ENCODE data around the gene CTDP1. TPM values are rescaled to one million over a fixed set of nuclear protein-coding genes. Genes with fewer than 3 reads are reported as not detected.

CTDP1 gene
- total RNA-seq, 1 experiment from 2014 or later: 31.7 TPM

DNA sequence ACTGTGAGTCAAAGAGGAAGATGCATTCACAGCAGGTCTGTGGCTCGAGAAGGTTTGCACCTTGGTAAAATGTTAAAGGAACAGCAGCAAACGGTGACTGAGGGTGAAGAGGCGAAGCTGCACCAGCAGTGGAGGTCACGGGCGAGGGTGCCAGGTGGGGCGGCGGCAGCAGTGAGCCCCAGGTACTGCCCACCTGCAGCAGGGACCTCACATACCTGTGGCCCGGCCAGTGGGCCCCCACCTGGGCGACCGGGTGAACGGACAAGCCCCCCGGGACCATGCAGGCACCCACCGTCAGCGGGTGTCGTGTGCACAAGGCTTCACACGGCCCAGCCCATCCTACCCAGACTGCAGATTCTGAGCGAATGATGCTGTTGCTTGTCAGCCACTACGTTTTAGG is 94.5 kb downstream of the CTDP1 start:
- H3K27ac ChIP-seq (ENCODE audit: low read length): no peak overlapping the region
- ChIA-PET CTCF (no interaction called here), POLR2A (ENCODE audit: unreplicated experiment) (no interaction called here)
- TF ChIP-seq, protein P1, sequence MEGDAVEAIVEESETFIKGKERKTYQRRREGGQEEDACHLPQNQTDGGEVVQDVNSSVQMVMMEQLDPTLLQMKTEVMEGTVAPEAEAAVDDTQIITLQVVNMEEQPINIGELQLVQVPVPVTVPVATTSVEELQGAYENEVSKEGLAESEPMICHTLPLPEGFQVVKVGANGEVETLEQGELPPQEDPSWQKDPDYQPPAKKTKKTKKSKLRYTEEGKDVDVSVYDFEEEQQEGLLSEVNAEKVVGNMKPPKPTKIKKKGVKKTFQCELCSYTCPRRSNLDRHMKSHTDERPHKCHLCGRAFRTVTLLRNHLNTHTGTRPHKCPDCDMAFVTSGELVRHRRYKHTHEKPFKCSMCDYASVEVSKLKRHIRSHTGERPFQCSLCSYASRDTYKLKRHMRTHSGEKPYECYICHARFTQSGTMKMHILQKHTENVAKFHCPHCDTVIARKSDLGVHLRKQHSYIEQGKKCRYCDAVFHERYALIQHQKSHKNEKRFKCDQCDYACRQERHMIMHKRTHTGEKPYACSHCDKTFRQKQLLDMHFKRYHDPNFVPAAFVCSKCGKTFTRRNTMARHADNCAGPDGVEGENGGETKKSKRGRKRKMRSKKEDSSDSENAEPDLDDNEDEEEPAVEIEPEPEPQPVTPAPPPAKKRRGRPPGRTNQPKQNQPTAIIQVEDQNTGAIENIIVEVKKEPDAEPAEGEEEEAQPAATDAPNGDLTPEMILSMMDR (conservative IDR thresholded peaks at IDR 0.05; ENCODE audit: low read depth, low read length): no peak
- TF ChIP-seq EZH2 (IDR thresholded peaks at IDR 0.05; ENCODE audit: low read length, unreplicated experiment): no peak
- no peak for TF ChIP-seq EZH2phosphoT487 (IDR thresholded peaks at IDR 0.05; ENCODE audit: borderline replicate concordance, low read length)
- H3K4me3 ChIP-seq (ENCODE audit: low read length): no peak overlapping the region
- H2AFZ ChIP-seq (ENCODE audit: low read length): no peak overlapping the region
- DNase-seq (no peak), ATAC-seq (no peak)
- no TSS peak for BruUV-seq (replicated peaks)
- H3K27me3 ChIP-seq (ENCODE audit: low read length): peaks cover 50% of the 10 kb centered on the region
- no peak overlapping the region for H3K4me2 ChIP-seq (ENCODE audit: low read length)
- H3K4me1 ChIP-seq (ENCODE audit: insufficient read depth, low read length): no peaks in the 10 kb centered on the region
- H3K9me3 ChIP-seq (ENCODE audit: low read length): no peaks in the 10 kb centered on the region
- H3F3A ChIP-seq (ENCODE audit: low read length, unreplicated experiment): no peaks in the 10 kb centered on the region
- no peak overlapping the region for H3K9ac ChIP-seq (ENCODE audit: low read length)
- H3K9me2 ChIP-seq (replicated peaks; ENCODE audit: low read length): no peaks in the 10 kb centered on the region
- intact Hi-C loops (cut with micrococcal nuclease): no loop called here
- no peaks in the 10 kb centered on the region for H3K36me3 ChIP-seq (ENCODE audit: low read depth, low read length)
- H3K79me2 ChIP-seq (ENCODE audit: low read length): no peaks in the 10 kb centered on the region
- no peaks in the 10 kb centered on the region for H4K20me1 ChIP-seq (ENCODE audit: low read length)

DNA sequence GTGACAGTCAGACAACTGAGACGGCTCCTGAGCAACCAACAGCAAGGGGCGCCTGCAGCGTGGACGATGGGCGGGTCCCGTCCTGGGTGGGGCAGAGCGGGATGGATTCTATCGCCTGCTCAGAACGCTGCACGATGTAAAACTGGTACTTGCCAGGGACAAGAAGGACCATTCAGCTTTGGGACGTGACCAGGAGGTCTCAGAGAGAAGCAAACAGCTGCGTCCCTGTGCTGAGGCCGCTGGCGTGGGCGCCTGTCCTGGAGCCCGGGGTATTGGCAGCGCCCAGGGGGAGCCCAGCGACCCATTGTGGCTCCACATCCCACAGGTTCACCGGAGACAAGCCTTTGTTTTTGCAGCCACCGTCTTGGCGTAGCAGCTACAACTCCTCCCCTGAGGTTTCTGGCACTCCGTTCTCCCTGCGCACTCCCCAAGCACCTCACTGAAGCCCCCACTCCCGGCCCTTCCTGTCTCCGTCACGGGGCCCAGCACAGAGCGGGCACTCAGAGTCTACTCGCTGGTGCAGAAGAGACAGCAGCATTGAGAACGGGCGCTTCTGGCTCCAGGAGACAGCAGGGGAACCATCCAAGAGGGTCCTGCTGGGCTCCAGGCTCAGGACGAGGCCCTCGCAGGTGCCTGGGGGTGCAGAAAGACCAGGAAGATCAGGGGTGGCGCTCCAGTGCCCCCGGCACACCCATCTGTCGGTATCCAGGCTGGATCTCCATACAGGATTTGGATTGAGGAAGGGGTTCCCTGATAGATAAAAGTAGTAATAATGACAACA is 96.0 kb downstream of the CTDP1 start:
- Histone ChIP-seq H3K9me3 (ENCODE audit: low read length) (no peaks in the 10 kb centered on the region), H3K27ac (ENCODE audit: low read length) (no peak overlapping the region), H3K27me3 (ENCODE audit: low read length) (peaks cover 47% of the 10 kb centered on the region), H3F3A (ENCODE audit: low read length, unreplicated experiment) (no peaks in the 10 kb centered on the region), H4K20me1 (ENCODE audit: low read length) (no peaks in the 10 kb centered on the region), H3K9ac (ENCODE audit: low read length) (no peak overlapping the region), H2AFZ (ENCODE audit: low read length) (no peak overlapping the region), H3K36me3 (ENCODE audit: low read depth, low read length) (no peaks in the 10 kb centered on the region), H3K9me2 (replicated peaks; ENCODE audit: low read length) (no peaks in the 10 kb centered on the region), H3K4me2 (ENCODE audit: low read length) (no peak overlapping the region), H3K79me2 (ENCODE audit: low read length) (no peaks in the 10 kb centered on the region), H3K4me3 (ENCODE audit: low read length) (no peak overlapping the region), H3K4me1 (ENCODE audit: insufficient read depth, low read length) (no peaks in the 10 kb centered on the region)
- CTCF ChIA-PET: no interaction called here
- POLR2A ChIA-PET (ENCODE audit: unreplicated experiment): no interaction called here
- DNase-seq (no peak), ATAC-seq (no peak)
- BruUV-seq (replicated peaks): no TSS peak
- intact Hi-C loops (cut with micrococcal nuclease): no loop called here
- TF ChIP-seq EZH2phosphoT487 (IDR thresholded peaks at IDR 0.05; ENCODE audit: borderline replicate concordance, low read length) (no peak), EZH2 (IDR thresholded peaks at IDR 0.05; ENCODE audit: low read length, unreplicated experiment) (no peak)
- TF ChIP-seq, protein P1 (conservative IDR thresholded peaks at IDR 0.05; ENCODE audit: low read depth, low read length): no peak

DNA sequence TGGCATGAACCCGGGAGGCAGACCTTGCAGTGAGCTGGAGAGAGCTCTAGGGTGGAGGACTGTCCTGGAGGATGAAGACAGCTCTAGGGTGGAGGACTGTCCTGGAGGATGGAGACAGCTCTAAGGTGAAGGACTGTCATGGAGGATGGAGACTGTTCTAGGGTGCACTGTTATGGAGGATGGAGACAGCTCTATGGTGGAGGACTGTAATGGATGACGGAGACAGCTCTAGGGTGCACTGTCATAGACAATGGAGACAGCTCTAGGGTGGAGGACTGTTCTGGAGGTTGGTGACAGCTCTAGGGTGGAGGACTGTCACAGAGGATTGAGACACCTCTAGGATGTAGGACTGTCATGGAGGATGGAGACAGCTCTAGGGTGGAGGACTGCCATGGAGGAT is 97.1 kb downstream of the CTDP1 start:
- Histone ChIP-seq H4K20me1 (ENCODE audit: low read length) (no peaks in the 10 kb centered on the region), H2AFZ (ENCODE audit: low read length) (no peak overlapping the region), H3K4me3 (ENCODE audit: low read length) (no peak overlapping the region), H3K9me2 (replicated peaks; ENCODE audit: low read length) (no peaks in the 10 kb centered on the region), H3K27me3 (ENCODE audit: low read length) (peaks cover 44% of the 10 kb centered on the region), H3K79me2 (ENCODE audit: low read length) (no peaks in the 10 kb centered on the region), H3K9me3 (ENCODE audit: low read length) (no peaks in the 10 kb centered on the region), H3K4me1 (ENCODE audit: insufficient read depth, low read length) (no peaks in the 10 kb centered on the region), H3K27ac (ENCODE audit: low read length) (no peak overlapping the region), H3K4me2 (ENCODE audit: low read length) (no peak overlapping the region), H3F3A (ENCODE audit: low read length, unreplicated experiment) (no peaks in the 10 kb centered on the region), H3K9ac (ENCODE audit: low read length) (no peak overlapping the region), H3K36me3 (ENCODE audit: low read depth, low read length) (no peaks in the 10 kb centered on the region)
- POLR2A ChIA-PET (ENCODE audit: unreplicated experiment): no interaction called here
- CTCF ChIA-PET: no interaction called here
- BruUV-seq (replicated peaks): no TSS peak
- ATAC-seq: no peak
- intact Hi-C loops (cut with micrococcal nuclease): no loop called here
- no peak for DNase-seq
- TF ChIP-seq, protein P1 (conservative IDR thresholded peaks at IDR 0.05; ENCODE audit: low read depth, low read length): no peak
- TF ChIP-seq EZH2 (IDR thresholded peaks at IDR 0.05; ENCODE audit: low read length, unreplicated experiment) (no peak), EZH2phosphoT487 (IDR thresholded peaks at IDR 0.05; ENCODE audit: borderline replicate concordance, low read length) (no peak)
